GM10266 (cell line): ENCODE data around the gene PRSS53.
"Not testable (repeated sequence)": the region's sequence is repeated elsewhere in the genome, so short reads cannot be mapped to it uniquely, and the experiment has no call there.

Experiments used
- DNase-seq: peaks from one replicate; pipeline ENCODE4 v3.0.0; 2012; ENCODE audit errors: extremely low spot score
- CTCF ChIP-seq: IDR thresholded peaks from 2 replicates; pipeline ENCODE4 v1.5.1; 2012; ENCODE audit warnings: mild to moderate bottlenecking, low read depth; ENCODE audit not compliant: control insufficient read depth, insufficient read depth; ENCODE audit errors: missing control alignments

PRSS53 gene

GRCh38 chr16:31108794-31109558 is 20.2 kb upstream of the PRSS53 start:
- no peak for TF ChIP-seq CTCF
- DNase-seq, result no peak

- no peak for TF ChIP-seq CTCF
Measured at GRCh38 chr16:31108035-31108793, 19.5 kb upstream of the PRSS53 start, which contains the start of gene BCKDK. BCKDK (plus strand) TSS chr16:31108386; CDS start chr16:31109224, 838 bp downstream.

GRCh38 chr16:31107465-31107867 is 18.7 kb upstream of the PRSS53 start:
- peak; percentile 82 for DNase-seq
- no peak for TF ChIP-seq CTCF

More at GRCh38 chr16:31108035-31108793, 19.5 kb upstream of the PRSS53 start, which contains the start of gene BCKDK:
- DNase-seq, result peak; percentile 95

- no peak for TF ChIP-seq CTCF
- no peak for DNase-seq
Measured at GRCh38 chr16:31106509-31107464, 18.0 kb upstream of the PRSS53 start.

- DNase-seq, result peak; percentile 90
- peak; percentile 79 for TF ChIP-seq CTCF
Measured at GRCh38 chr16:31105677-31106213, 17.0 kb upstream of the PRSS53 start.

GRCh38 chr16:31100876-31101641 is 12.3 kb upstream of the PRSS53 start:
- DNase-seq, result not testable (repeated sequence)
